ENCODE measurements around the gene TNF.

Gene TNF

GRCh38 chr6:31569861-31570536 is 5.4 kb upstream of the TNF start (continued):
- no peak for TF ChIP-seq RARB (CRISPR knock-in tag; IDR thresholded peaks at IDR 0.05)
- no peak for TF ChIP-seq ZNF8 (CRISPR knock-in tag; IDR thresholded peaks at IDR 0.05)
- no peak for TF ChIP-seq ZFP30 (CRISPR knock-in tag; IDR thresholded peaks at IDR 0.05)
- TF ChIP-seq TCF4 (CRISPR knock-in tag; IDR thresholded peaks at IDR 0.05; ENCODE audit: borderline replicate concordance), result no peak
- TF ChIP-seq SNAI2 (CRISPR knock-in tag; IDR thresholded peaks at IDR 0.05), result no peak
- TF ChIP-seq POU6F1 (CRISPR knock-in tag; IDR thresholded peaks at IDR 0.05; ENCODE audit: borderline replicate concordance, low read depth), result no peak

GRCh38 chr6:31572041-31572911 is 3.1 kb upstream of the TNF start, which contains the start of gene LTA:
LTA (plus strand) TSS chr6:31572289; CDS start chr6:31572743, 454 bp downstream.
- no peak for ATAC-seq
- no peak for TF ChIP-seq RARB (CRISPR knock-in tag; IDR thresholded peaks at IDR 0.05)
- TF ChIP-seq ZC3H10 (CRISPR knock-in tag; IDR thresholded peaks at IDR 0.05), result no peak
- no peak for TF ChIP-seq ZNF565 (CRISPR knock-in tag; conservative IDR thresholded peaks at IDR 0.05; ENCODE audit: low read depth)
- TF ChIP-seq PATZ1 (CRISPR knock-in tag; IDR thresholded peaks at IDR 0.05; ENCODE audit: borderline replicate concordance), result no peak
- no peak for TF ChIP-seq OSR1 (CRISPR knock-in tag; IDR thresholded peaks at IDR 0.05)
- no peak for TF ChIP-seq CREB5 (CRISPR knock-in tag; IDR thresholded peaks at IDR 0.05; ENCODE audit: low read depth)
- TF ChIP-seq TCF4 (CRISPR knock-in tag; IDR thresholded peaks at IDR 0.05; ENCODE audit: borderline replicate concordance), result no peak
- no peak for TF ChIP-seq ARNTL (CRISPR knock-in tag; IDR thresholded peaks at IDR 0.05; ENCODE audit: borderline replicate concordance, low read depth)
- TF ChIP-seq TSHZ2 (CRISPR knock-in tag; IDR thresholded peaks at IDR 0.05), result no peak
- no peak for TF ChIP-seq ZFP30 (CRISPR knock-in tag; IDR thresholded peaks at IDR 0.05)
- no peak for TF ChIP-seq SNAI2 (CRISPR knock-in tag; IDR thresholded peaks at IDR 0.05)
- TF ChIP-seq ZNF8 (CRISPR knock-in tag; IDR thresholded peaks at IDR 0.05), result no peak
- no peak for TF ChIP-seq ISL1 (CRISPR knock-in tag; IDR thresholded peaks at IDR 0.05)
- TF ChIP-seq BACH2 (CRISPR knock-in tag; IDR thresholded peaks at IDR 0.05; ENCODE audit: borderline replicate concordance), result no peak

GRCh38 chr6:31573239-31574105 is 1.9 kb upstream of the TNF start:
- ATAC-seq, result no peak
- TF ChIP-seq PPARA (CRISPR knock-in tag; IDR thresholded peaks at IDR 0.05; ENCODE audit: borderline replicate concordance) (no peak), ESRRG (CRISPR knock-in tag; IDR thresholded peaks at IDR 0.05) (no peak), CREB5 (CRISPR knock-in tag; IDR thresholded peaks at IDR 0.05; ENCODE audit: low read depth) (no peak), POU6F1 (CRISPR knock-in tag; IDR thresholded peaks at IDR 0.05; ENCODE audit: borderline replicate concordance, low read depth) (no peak), OSR1 (CRISPR knock-in tag; IDR thresholded peaks at IDR 0.05) (no peak), RARB (CRISPR knock-in tag; IDR thresholded peaks at IDR 0.05) (no peak)
